GM18502 (cell line): Measurements from ENCODE around the gene SLC15A1.

Experiments
- ATAC-seq: cut with Tn5 transposase; IDR thresholded peaks from one replicate; pipeline ENCODE4 v1.9.1; 2021; ENCODE audit warnings: mild to moderate bottlenecking; ENCODE audit not compliant: unreplicated experiment, poor library complexity

The SLC15A1 gene

DNA sequence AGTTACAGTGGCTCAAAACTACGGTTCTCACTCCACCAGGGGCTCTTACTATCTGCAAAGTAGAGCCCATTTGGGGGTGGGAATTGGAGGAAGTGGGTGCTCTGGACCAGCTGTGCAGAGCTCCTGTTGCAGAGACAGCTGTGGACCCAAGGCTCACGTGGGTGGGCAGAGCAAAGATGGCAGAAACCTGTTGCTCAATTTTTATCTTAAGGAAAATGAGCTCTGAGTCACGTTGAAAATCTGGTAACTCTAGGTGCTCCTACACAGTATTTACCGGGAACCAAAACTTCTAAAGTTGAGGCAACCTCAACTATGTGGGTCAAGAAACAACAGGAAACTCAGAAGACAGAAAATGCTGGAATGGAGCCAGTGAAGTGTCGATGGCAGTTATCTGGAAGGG is 30.2 kb upstream of the SLC15A1 start:
- no peak for ATAC-seq

- ATAC-seq = no peak
These were observed 29.4 kb upstream of the SLC15A1 start for GRCh38 chr13:98781905-98782304.

DNA sequence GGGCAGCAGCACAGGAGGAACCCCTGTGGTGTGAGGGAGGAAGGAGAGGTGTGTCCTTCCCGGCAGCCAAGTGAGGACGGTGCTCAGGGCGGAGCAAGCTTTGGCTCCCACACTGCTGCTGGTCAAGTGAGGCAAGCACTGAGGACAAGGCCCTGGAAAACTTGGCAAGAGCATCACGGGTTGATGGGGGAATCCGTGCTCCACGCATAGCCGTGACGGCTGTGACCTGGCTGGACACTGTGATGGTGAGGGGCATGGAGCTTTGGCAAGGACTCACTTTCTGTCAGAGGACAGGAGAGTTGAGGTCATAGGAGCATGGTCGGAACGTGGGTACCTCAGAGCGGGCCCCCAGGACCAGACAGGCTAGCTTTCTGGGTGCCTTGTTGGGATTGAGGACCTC is 29.0 kb upstream of the SLC15A1 start:
- no peak for ATAC-seq

- no peak for ATAC-seq
These were observed 28.6 kb upstream of the SLC15A1 start for GRCh38 chr13:98781045-98781444.

- no peak for ATAC-seq
These were observed 28.0 kb upstream of the SLC15A1 start for GRCh38 chr13:98780451-98780850.

GRCh38 chr13:98779695-98780094 is 27.2 kb upstream of the SLC15A1 start:
- no peak for ATAC-seq

- ATAC-seq = no peak
These were observed 26.3 kb upstream of the SLC15A1 start for GRCh38 chr13:98778749-98779148.

DNA sequence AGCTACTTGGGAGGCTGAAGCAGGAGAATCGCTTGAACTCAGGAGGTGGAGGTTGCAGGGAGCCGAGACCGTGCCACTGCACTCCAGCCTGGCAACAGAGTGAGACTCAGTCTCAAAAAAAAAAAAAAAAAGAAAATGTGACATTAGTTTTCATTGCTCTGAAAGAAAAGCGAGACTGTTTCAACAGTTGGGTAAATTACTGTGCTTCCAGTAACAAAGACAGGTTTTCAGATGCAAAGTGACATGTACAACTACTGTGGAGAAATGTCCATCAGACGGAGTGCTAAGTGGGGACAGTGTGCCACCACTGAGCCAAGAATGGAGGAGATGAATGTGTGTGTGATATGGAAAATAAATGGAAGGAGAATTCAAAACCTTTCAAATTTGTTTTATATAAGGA is 24.2 kb upstream of the SLC15A1 start:
- no peak for ATAC-seq

GRCh38 chr13:98775844-98776598 is 23.5 kb upstream of the SLC15A1 start:
- no peak for ATAC-seq

DNA sequence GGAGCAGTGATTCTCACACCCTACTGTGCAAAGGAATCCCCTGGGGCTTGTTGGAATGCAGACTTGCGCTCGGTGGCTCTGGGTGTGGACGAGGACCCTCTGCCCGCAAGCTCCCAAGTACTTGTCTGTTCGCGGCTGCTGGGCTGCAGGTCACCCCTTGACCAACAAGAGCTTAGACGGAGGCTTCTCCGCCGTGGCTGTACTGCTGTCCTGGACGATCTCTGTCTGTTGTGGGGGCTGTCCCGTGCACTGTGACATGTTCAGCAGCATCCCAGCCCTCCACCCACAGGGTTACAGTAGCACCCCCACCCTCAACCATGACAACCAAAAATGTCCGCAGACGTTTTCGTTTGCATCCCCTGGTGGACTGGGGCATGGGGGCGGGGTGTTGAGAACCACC is 22.9 kb upstream of the SLC15A1 start:
- no peak for ATAC-seq

GRCh38 chr13:98774776-98775175 is 22.3 kb upstream of the SLC15A1 start:
- ATAC-seq = no peak

DNA sequence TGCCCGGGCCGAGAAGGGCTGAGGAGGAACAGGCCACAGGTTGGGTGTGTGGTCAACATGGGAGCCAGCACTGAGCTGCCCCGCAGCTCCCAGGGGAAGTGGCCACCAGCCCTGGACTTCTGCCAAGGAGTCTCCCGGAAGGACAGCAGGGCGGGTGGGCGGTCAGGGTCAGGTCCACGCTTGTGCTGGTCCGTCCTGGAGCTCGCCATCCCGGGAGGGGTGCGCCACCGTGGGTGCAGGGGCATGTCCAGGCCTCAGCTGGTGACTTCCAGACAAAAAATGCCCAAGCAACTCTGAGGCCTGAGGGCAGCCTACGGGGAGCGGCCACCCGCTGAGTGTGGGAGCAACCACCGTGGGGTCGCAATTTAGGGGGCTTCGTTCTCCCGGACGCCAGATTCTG is 21.4 kb upstream of the SLC15A1 start:
- no peak for ATAC-seq

DNA sequence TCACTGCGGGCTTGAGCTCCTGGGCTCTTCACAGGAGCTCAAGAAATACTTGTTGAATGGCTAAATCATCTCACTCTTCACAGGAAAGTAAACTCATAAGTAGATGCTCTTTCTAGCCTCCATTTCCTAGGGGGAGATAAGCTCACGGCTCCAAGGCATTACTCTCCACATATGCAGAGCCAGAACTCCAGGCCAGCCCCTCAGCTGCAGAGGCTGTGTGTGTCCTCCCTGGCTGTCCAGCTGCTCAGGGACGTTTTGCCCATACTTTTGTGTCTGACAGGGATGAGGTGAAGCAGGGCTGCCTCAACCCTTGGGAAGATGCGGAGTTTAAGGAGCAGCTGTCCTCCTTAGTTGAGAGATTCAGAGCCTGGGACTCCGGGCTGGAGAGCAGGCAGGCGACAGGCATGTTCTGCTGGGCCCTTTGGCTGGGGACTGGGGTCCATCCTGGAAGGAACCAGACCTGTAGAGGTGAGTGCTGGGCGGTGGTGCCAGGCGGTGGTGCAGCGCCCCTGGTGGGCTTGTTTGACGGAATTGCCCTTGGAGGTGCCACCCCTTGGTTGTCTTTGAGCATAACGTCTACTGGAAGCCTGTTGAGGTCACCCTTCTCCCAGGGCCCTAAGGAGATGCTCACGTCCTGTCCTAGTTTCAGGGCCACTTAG is 20.5 kb upstream of the SLC15A1 start:
- no peak for ATAC-seq

- no peak for ATAC-seq
These were observed 19.6 kb upstream of the SLC15A1 start for GRCh38 chr13:98771838-98772611.

GRCh38 chr13:98769736-98770135 is 17.3 kb upstream of the SLC15A1 start:
- no peak for ATAC-seq

DNA sequence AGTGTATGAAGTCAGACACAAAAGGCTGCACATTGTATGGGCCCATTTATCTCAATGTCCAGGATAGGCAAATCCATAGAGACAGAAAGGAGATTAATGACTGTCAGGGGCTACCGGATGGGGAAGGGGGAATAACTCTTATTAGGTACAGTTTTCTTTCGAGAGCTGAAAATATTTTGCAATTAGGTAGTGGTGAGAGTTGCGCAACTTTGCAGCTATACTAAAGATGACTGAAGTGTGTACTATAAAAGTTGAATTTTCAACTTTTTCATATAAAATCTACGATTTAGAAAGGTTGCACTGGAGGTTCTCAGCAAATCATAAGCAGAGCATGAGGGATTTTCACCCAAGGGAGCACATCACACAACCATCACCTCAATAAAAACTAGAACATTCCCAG is 16.1 kb upstream of the SLC15A1 start:
- no peak for ATAC-seq

DNA sequence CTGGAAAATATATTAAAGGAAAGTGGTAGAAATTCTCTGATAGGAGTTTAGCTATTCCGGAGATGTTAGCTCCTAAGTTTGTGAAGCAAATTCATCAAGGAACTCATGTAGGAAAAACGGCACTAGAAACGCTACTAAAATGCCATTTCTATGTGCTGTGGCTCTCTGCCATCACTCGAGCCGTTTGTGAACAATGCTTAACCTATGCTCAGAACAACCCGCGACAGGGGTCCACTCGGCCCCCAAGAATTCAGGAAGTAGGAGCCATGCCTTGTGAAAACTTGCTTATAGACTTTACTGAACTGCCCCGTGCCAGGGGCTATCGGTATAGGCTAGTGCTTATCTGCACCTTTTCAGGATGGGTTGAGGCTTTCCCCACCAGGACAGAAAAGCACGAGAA is 14.2 kb upstream of the SLC15A1 start:
- ATAC-seq = no peak

DNA sequence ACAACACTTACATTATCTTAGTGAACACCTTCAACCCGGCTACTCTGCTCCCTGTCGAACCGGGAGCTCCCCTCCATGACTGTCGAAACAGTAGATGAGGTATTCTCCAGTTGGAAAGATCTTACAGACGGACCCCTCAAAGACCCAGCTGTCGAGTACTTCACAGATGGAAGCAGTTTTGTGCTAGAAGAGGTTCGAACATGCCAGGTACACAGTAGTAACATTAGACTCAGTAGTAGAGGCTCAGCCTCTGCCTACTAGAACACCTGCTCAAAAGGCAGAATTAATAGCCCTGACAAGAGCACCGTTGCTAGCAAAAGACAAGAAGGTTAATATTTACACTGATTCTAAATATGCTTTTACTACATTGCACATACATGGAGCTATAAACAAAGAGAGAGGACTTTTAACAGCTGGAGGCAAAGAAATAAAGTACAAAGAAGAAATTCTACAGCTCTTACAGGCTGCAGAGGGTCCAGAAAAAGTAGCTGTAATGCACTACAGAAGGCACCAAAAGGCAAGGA is 13.6 kb upstream of the SLC15A1 start:
- ATAC-seq = no peak

DNA sequence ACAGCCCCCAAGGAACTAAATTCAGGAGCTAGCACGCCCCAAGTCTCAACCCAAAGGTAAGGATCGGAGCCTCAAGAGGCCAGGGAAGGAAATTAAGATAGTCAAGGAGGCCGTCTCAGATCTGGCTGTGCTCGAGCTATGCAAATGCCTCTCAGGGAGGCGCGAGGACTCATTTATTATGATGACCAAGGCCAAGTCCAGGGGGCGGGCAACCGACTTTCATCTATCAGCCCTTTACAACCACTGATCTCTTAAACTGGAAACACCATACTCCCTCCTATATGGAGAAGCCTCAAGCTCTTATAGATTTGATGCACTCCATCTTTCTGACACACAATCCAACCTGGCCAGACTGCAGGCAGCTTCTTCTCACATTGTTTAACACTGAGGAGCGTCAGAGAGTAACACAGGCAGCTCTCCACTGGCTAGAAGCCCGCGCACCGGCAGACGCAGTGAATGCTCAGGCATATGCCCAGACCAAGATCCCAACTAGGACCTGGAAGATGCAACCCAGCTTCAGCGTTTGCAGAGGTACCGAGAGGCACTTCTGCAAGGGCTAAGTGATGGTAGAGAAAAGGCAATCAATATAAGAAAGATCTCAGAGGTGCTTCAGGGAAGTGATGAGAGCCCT is 9.6 kb upstream of the SLC15A1 start:
- peak; percentile 46 for ATAC-seq

DNA sequence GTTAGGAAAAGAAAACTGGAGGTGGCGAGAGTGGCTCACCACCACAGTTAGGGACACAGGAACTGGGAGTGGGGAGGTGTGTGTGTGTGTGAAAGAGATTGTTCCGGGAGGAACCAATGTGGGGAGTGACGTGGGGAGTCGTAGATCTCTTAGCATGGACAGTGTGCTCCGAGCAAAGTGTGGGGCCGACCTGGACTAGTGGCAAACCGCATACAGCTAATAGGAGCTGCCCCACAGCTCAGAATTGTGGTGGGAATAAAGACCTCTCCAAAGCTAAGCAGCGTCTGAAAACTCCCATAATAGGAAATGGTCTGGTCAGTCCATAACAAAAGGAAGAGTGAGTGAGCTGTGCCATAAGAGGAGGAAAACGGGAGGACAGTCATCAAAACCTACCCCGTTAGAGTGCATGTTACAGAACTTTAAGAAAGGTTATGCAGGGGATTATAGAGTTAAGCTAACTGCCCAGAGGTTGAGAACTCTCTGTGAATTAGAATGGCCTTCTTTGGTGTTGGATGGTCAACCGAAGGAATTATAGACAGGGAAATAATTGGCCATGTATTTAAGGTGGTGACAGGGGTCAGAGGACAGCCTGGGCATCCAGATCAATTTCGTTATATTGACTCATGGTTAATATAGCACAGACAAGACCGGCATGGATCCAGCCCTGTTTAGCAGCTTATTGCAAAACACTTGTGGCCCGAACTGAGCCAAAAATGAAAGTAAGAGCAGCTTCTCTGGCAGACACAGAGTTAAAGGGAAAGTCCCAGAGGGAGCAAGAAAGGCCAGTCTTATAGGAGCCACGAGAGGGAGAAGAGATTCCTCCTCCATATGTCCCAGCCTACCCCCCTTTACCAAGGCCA is 8.9 kb upstream of the SLC15A1 start:
- ATAC-seq = peak; percentile 94
